Skin epidermis (tissue), 12 donors: ENCODE data around the gene RNLS.
"Not testable (repeated sequence)": the region's sequence is repeated elsewhere in the genome, so short reads cannot be mapped to it uniquely, and the experiment has no call there.

Experiments
- H3K27ac ChIP-seq, 21 experiments: fragments of 200-600 bp; sonication (generic) in 11 of 21; one replicate each; pipeline ENCODE4 v1.5.0; 2020; ENCODE audit warnings: mild to moderate bottlenecking in 3 of 21, inconsistent platforms in 2 of 21, moderate library complexity in 2 of 21
- H3K4me3 ChIP-seq, 7 experiments: fragments of 200-600 bp; sonication (generic) in 2 of 7; one replicate each; pipeline ENCODE4 v1.5.0; 2020; ENCODE audit warnings: inconsistent platforms in 2 of 7, mild to moderate bottlenecking in 2 of 7, moderate library complexity in 1 of 7

RNLS gene

GRCh38 chr10:88372051-88372715, 210.9 kb downstream of the RNLS start:
- no peak overlapping the region for H3K27ac ChIP-seq

GRCh38 chr10:88370713-88371112, 212.4 kb downstream of the RNLS start:
- H3K27ac ChIP-seq, result no peak overlapping the region

More at GRCh38 chr10:88372051-88372715, 210.9 kb downstream of the RNLS start:
- H3K4me3 ChIP-seq, result no peak overlapping the region

GRCh38 chr10:88366772-88367171, 216.3 kb downstream of the RNLS start:
- Histone ChIP-seq H3K27ac (no peak overlapping the region), H3K4me3 (no peak overlapping the region)

More at GRCh38 chr10:88370713-88371112, 212.4 kb downstream of the RNLS start:
- H3K4me3 ChIP-seq, result no peak overlapping the region

- Histone ChIP-seq H3K4me3 (no peak overlapping the region), H3K27ac (no peak overlapping the region)
Measured at GRCh38 chr10:88361995-88362807, 220.9 kb downstream of the RNLS start.

GRCh38 chr10:88361494-88361893, 221.6 kb downstream of the RNLS start:
- H3K4me3 ChIP-seq, result no peak overlapping the region
- H3K27ac ChIP-seq, result no peak overlapping the region

- not testable (repeated sequence) for H3K4me3 ChIP-seq, H3K27ac ChIP-seq
Measured at GRCh38 chr10:88355750-88356149, 227.4 kb downstream of the RNLS start.

- no peak overlapping the region for H3K27ac ChIP-seq
- no peak overlapping the region for H3K4me3 ChIP-seq
Measured at GRCh38 chr10:88347597-88348304, 235.4 kb downstream of the RNLS start.

GRCh38 chr10:88347022-88347421, 236.1 kb downstream of the RNLS start:
- Histone ChIP-seq H3K4me3 (no peak overlapping the region), H3K27ac (no peak overlapping the region)

GRCh38 chr10:88346144-88346977, 236.8 kb downstream of the RNLS start:
- no peak overlapping the region for H3K27ac ChIP-seq

GRCh38 chr10:88343761-88344484, 239.2 kb downstream of the RNLS start:
- H3K4me3 ChIP-seq, result no peak overlapping the region
- peak overlapping the region in 2 of 21 experiments; percentile 16 to 34 for H3K27ac ChIP-seq

More at GRCh38 chr10:88346144-88346977, 236.8 kb downstream of the RNLS start:
- no peak overlapping the region for H3K4me3 ChIP-seq

- Histone ChIP-seq H3K27ac (no peak overlapping the region), H3K4me3 (no peak overlapping the region)
Measured at GRCh38 chr10:88342733-88343310, 240.3 kb downstream of the RNLS start.

GRCh38 chr10:88337134-88337533, 246.0 kb downstream of the RNLS start:
- Histone ChIP-seq H3K4me3 (no peak overlapping the region), H3K27ac (no peak overlapping the region)

GRCh38 chr10:88336334-88336733, 246.8 kb downstream of the RNLS start:
- Histone ChIP-seq H3K27ac (no peak overlapping the region), H3K4me3 (no peak overlapping the region)

- Histone ChIP-seq H3K27ac (no peak overlapping the region), H3K4me3 (no peak overlapping the region)
Measured at GRCh38 chr10:88333248-88333630, 249.9 kb downstream of the RNLS start.

- Histone ChIP-seq H3K27ac (no peak overlapping the region), H3K4me3 (no peak overlapping the region)
Measured at GRCh38 chr10:88332503-88333247, 250.4 kb downstream of the RNLS start.

GRCh38 chr10:88330174-88330573, 252.9 kb downstream of the RNLS start:
- no peak overlapping the region for H3K27ac ChIP-seq
- no peak overlapping the region for H3K4me3 ChIP-seq

- no peak overlapping the region for H3K4me3 ChIP-seq
- no peak overlapping the region for H3K27ac ChIP-seq
Measured at GRCh38 chr10:88322324-88323063, 260.6 kb downstream of the RNLS start.
